Lower leg skin (tissue), 3 donors: Measurements from ENCODE around the gene DNMT3A.

Experiments
- POLR2A ChIP-seq, 2 donors: fragments of 450-650 bp; IDR thresholded peaks; one replicate each; pipeline ENCODE4 v1.6.1; 2016 to 2017; ENCODE audit warnings: antibody characterized with exemption in 2 of 2, mild to moderate bottlenecking in 1 of 2, moderate library complexity in 1 of 2
- TF ChIP-seq, protein P1 (sequence below), 3 donors: fragments of 450-650 bp; IDR thresholded peaks; one replicate each; pipeline ENCODE4 v1.5.1; 2016; ENCODE audit warnings: antibody characterized with exemption in 3 of 3, mild to moderate bottlenecking in 3 of 3, moderate library complexity in 2 of 3

DNA sequence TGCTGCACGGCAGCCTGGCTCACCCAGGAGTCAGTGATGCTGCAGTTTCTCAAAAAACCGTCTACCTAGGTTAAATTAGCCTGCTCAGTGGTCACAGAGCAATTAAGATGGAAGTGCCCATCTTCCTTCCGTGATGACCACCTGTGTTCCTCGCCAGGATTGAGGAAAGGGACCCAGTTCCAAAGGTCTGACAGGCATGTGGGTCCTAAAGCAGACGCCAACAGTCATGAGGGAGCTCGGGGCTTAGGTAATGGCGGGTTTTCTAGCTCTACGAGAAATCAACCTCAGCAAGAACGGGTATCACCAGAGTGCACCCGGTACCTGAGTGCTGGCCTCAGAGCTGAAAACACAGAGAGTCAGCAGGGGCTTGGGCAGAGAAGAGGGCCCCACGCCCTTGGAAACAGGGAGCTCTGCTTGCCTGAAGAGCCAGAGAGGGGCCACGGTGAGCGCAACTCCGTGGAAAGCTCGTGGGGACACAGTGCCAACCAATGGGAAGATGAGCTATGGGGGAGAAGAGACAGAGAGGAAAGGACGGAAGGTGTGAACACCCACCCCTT is 34.3 kb upstream of the DNMT3A start:
- TF ChIP-seq, protein P1, sequence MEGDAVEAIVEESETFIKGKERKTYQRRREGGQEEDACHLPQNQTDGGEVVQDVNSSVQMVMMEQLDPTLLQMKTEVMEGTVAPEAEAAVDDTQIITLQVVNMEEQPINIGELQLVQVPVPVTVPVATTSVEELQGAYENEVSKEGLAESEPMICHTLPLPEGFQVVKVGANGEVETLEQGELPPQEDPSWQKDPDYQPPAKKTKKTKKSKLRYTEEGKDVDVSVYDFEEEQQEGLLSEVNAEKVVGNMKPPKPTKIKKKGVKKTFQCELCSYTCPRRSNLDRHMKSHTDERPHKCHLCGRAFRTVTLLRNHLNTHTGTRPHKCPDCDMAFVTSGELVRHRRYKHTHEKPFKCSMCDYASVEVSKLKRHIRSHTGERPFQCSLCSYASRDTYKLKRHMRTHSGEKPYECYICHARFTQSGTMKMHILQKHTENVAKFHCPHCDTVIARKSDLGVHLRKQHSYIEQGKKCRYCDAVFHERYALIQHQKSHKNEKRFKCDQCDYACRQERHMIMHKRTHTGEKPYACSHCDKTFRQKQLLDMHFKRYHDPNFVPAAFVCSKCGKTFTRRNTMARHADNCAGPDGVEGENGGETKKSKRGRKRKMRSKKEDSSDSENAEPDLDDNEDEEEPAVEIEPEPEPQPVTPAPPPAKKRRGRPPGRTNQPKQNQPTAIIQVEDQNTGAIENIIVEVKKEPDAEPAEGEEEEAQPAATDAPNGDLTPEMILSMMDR (IDR thresholded peaks at IDR 0.05) = no peak
- no peak for TF ChIP-seq POLR2A (IDR thresholded peaks at IDR 0.05)
